ENCODE measurements around the gene SLCO4A1.

SLCO4A1 gene

GRCh38 chr20:62684981-62685380 is 42.7 kb downstream of the SLCO4A1 start:
- no peak for FAIRE-seq
- no peak for DNase-seq (ENCODE audit: insufficient read length, low spot score)
- TF ChIP-seq CTCF (IDR thresholded peaks at IDR 0.05; ENCODE audit: insufficient read depth, missing control alignments): no peak

DNA sequence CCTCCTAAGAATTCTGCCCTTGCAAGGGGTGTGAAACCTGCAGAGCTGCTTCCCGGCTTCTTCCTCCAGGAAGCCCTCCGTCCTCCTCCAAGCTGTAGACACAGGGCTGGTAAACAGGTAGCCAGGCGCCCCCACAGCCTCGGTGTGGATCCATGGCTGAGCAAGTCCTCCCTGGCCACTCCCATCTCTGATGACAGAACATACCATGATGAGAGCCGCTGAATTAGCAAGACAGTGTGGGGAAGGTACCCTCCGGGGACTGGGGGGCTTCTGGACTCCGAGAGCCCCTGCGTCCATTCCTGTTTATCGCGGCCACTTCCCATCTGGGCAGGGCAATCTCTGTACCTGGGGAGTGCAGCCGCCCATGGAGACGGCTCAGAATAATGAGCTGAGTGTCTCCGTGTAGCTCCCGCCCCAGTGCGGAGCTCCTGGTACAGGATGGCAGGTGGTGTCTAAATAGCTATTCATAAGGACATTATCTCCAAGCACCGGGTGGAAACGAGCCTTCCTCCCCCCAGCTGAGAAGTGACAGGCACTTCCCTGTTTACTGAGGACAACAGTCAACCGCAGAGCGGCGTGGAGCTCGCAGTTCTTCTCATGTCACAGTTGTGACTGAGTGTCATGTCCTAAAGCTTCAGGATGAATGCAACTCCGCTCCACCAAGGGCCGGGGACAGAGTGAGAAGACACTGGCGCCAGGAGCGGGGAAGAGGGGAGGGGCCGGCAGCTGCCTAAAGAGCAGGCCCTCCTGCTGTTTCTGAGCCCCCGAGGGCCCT is 43.7 kb downstream of the SLCO4A1 start:
- no peak for TF ChIP-seq CTCF (IDR thresholded peaks at IDR 0.05; ENCODE audit: insufficient read depth, missing control alignments)
- no peak for DNase-seq (ENCODE audit: insufficient read length, low spot score)
- no peak for FAIRE-seq

DNA sequence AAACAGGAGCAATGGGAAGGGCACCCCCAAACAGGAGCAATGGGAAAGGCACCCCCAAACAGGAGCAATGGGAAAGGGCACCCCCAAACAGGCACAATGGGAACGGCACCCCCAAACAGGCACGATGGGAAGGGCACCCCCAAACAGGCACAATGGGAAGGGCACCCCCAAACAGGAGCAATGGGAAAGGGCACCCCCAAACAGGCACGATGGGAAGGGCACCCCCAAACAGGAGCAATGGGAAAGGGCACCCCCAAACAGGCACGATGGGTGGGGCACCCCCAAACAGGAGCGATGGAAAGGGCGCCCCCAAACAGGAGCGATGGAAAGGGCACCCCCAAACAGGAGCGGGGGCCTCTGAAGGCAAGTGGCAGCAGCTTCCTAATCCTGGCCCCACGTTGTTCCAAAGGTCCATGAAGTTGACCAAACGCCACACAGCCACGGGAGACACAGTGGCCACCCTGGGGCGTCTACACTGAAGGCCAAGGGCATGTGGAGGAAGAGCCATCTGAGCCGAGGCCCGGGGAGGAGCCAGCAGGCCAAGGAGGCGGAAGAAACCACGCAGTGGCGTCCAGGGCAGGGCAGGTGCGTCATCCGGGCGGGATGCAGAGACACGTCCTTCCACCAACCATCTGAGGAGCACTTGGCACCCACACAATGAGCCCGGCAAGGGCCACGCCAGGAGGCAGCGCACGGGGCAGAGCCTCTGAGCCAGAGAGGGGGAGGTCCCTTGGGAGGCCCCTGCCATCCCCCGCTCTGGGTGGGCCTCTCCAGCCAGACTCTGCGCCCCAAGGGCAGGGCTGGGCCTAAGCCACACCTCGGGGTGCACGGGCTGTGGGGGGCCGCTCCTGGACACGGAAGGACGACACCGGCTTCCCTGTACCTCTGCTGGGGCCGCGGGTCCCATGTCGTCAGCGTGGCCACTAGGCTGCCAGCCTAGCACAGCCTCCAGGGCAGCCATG is 44.8 kb downstream of the SLCO4A1 start:
- no peak for FAIRE-seq
- no peak for TF ChIP-seq CTCF (IDR thresholded peaks at IDR 0.05; ENCODE audit: insufficient read depth, missing control alignments)
- no peak for DNase-seq (ENCODE audit: insufficient read length, low spot score)

- no peak for TF ChIP-seq CTCF (IDR thresholded peaks at IDR 0.05; ENCODE audit: insufficient read depth, missing control alignments)
- DNase-seq (ENCODE audit: insufficient read length, low spot score): no peak
- FAIRE-seq: no peak
These were observed 45.8 kb downstream of the SLCO4A1 start for GRCh38 chr20:62688083-62688482.

GRCh38 chr20:62688855-62689460 is 46.7 kb downstream of the SLCO4A1 start:
- no peak for FAIRE-seq

GRCh38 chr20:62689861-62690260 is 47.6 kb downstream of the SLCO4A1 start:
- TF ChIP-seq CTCF (IDR thresholded peaks at IDR 0.05; ENCODE audit: insufficient read depth, missing control alignments): no peak
- DNase-seq (ENCODE audit: insufficient read length, low spot score): no peak
- FAIRE-seq: no peak

More at GRCh38 chr20:62688855-62689460, 46.7 kb downstream of the SLCO4A1 start:
- TF ChIP-seq CTCF (IDR thresholded peaks at IDR 0.05; ENCODE audit: insufficient read depth, missing control alignments): no peak
- DNase-seq (ENCODE audit: insufficient read length, low spot score): no peak

Data from D721Med (cell line).